SK-N-MC (cell line): ENCODE data around the gene UBE2G2.
"Not testable (repeated sequence)": the region's sequence is repeated elsewhere in the genome, so short reads cannot be mapped to it uniquely, and the experiment has no call there.

Experiments used
- DNase-seq: peaks from one replicate; pipeline ENCODE4 v3.0.0-alpha.2; 2011; ENCODE audit warnings: low read depth, low spot score
- H3K27ac ChIP-seq: fragments of 200-600 bp; sonication (generic); 2 replicates; pipeline ENCODE4 v1.5.1; 2016; ENCODE audit warnings: mixed run types
- H3K36me3 ChIP-seq: fragments of 200-600 bp; sonication (generic); 2 replicates; pipeline ENCODE4 v1.6.1; 2017; ENCODE audit warnings: antibody characterized with exemption, low read length, mixed read lengths; ENCODE audit not compliant: insufficient read depth
- H3K4me3 ChIP-seq: fragments of 200-600 bp; sonication (generic); 2 replicates; pipeline ENCODE4 v1.5.1; 2016
- H3K9ac ChIP-seq: fragments of 200-600 bp; sonication (generic); 2 replicates; pipeline ENCODE4 v1.8.0; 2017; ENCODE audit warnings: mixed run types, mixed read lengths; ENCODE audit not compliant: insufficient read length
- H3K9me3 ChIP-seq: fragments of 200-600 bp; sonication (generic); 2 replicates; pipeline ENCODE4 v1.6.1; 2017; ENCODE audit warnings: low read depth, mild to moderate bottlenecking, antibody characterized with exemption, low read length, moderate library complexity, mixed read lengths
- EZH2 ChIP-seq: fragments of 200-600 bp; sonication (generic); IDR thresholded peaks from one replicate; pipeline ENCODE4 v1.6.1; 2017; ENCODE audit warnings: antibody characterized with exemption
- FOXP2 ChIP-seq: optimal IDR thresholded peaks from 2 replicates; pipeline ENCODE3; 2011; ENCODE audit warnings: mild to moderate bottlenecking, moderate library complexity; ENCODE audit not compliant: insufficient read depth; ENCODE audit errors: extremely low read length, control extremely low read depth
- POLR2AphosphoS5 ChIP-seq: IDR thresholded peaks from 2 replicates; pipeline ENCODE4 v1.6.1; 2012; ENCODE audit warnings: mild to moderate bottlenecking, low read depth, low read length, borderline replicate concordance

UBE2G2 gene

DNA sequence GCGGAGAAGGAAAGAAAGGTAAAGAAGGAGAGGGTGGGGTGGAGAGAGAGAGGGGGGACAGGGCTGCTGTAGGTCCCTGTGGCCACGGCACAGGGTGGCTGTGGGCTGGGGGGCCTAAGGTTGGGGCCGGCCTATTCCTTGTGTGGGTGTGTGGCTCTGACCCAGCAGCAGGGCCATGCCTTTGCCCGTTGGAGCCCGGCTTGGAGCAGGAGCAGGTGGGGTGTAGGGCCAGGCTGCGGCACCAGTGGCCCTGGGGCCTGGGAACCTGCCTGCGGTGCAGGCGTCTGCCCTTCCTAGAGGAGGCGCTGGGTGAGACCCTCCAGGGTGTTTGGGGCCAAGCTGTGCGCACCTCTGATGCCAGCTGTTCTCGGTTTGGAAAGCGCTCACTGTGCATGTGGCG, 35.9 kb upstream of the UBE2G2 start:
- Histone ChIP-seq H3K4me3 (no peak overlapping the region), H3K36me3 (no peaks in the 10 kb centered on the region), H3K27ac (no peak overlapping the region), H3K9me3 (no peaks in the 10 kb centered on the region), H3K9ac (no peak overlapping the region)
- TF ChIP-seq EZH2, result no peak
- no peak for TF ChIP-seq FOXP2
- TF ChIP-seq POLR2AphosphoS5, result no peak
- DNase-seq, result no peak

GRCh38 chr21:44836666-44837471, 35.2 kb upstream of the UBE2G2 start:
- TF ChIP-seq EZH2, result no peak
- no peak for TF ChIP-seq POLR2AphosphoS5
- TF ChIP-seq FOXP2, result no peak
- H3K9me3 ChIP-seq, result no peaks in the 10 kb centered on the region
- no peak overlapping the region for H3K4me3 ChIP-seq
- no peaks in the 10 kb centered on the region for H3K36me3 ChIP-seq
- H3K9ac ChIP-seq, result no peak overlapping the region
- no peak for DNase-seq
- H3K27ac ChIP-seq, result no peak overlapping the region

DNA sequence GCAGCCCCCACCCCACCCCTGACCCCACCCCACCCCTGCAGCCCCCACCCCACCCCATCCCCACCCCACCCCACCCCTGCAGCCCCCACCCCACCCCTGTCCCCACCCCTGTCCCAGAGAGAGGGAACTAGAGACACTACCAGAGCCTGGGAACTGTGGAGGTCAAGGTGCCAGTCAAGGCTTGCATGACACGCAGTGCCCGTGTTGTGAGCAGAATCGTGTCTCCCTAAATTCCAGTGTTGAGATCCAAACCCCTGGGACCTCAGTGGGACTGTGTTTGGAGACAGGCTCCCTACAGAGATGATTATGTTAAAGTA, 34.7 kb upstream of the UBE2G2 start:
- H3K9me3 ChIP-seq, result no peaks in the 10 kb centered on the region
- no peaks in the 10 kb centered on the region for H3K36me3 ChIP-seq
- no peak for DNase-seq
- no peak overlapping the region for H3K4me3 ChIP-seq
- no peak overlapping the region for H3K9ac ChIP-seq
- no peak overlapping the region for H3K27ac ChIP-seq
- TF ChIP-seq FOXP2, result no peak
- no peak for TF ChIP-seq POLR2AphosphoS5
- no peak for TF ChIP-seq EZH2

GRCh38 chr21:44835647-44835973, 34.0 kb upstream of the UBE2G2 start:
- H3K27ac ChIP-seq, result no peak overlapping the region
- no peak for DNase-seq
- no peak overlapping the region for H3K9ac ChIP-seq
- no peaks in the 10 kb centered on the region for H3K9me3 ChIP-seq
- H3K4me3 ChIP-seq, result no peak overlapping the region
- H3K36me3 ChIP-seq, result no peaks in the 10 kb centered on the region
- no peak for TF ChIP-seq POLR2AphosphoS5
- TF ChIP-seq EZH2, result no peak
- TF ChIP-seq FOXP2, result no peak

DNA sequence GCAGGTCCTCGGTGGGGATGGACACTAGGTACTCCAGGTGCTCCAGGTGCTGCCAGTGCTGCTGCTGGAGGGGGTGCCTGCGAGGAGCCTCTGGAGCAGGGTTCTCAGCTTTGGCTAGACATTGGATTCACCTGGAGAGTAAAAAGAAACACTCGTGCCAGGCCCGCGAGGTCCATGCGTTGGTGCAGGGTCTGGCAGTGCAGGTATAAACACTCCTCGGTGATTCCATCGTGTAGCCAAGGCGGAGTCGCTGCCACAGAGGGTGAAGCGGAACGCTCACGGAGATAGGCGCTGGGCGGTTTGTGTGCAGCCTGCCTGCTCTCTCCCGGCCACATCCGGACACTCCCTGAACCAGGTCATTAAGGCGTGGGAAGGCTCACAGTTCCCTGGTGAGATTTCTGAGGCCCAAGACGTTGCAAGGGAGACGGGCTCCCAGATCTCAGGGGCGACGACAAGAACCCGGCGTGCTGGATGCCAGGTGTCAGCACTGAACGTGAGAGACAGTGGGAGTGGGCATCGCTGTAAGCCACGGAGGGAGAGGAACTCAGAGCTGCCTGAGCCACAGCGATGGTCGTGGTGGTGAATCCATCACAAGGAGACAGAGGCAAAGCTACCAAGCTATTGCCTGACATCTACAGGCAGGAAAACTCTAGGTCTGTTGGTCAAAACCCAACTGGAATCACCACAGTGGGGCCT, 33.5 kb upstream of the UBE2G2 start:
- no peak overlapping the region for H3K27ac ChIP-seq
- H3K9ac ChIP-seq, result no peak overlapping the region
- H3K9me3 ChIP-seq, result no peaks in the 10 kb centered on the region
- H3K4me3 ChIP-seq, result no peak overlapping the region
- DNase-seq, result no peak
- no peaks in the 10 kb centered on the region for H3K36me3 ChIP-seq
- TF ChIP-seq FOXP2 (no peak), POLR2AphosphoS5 (no peak), EZH2 (no peak)

DNA sequence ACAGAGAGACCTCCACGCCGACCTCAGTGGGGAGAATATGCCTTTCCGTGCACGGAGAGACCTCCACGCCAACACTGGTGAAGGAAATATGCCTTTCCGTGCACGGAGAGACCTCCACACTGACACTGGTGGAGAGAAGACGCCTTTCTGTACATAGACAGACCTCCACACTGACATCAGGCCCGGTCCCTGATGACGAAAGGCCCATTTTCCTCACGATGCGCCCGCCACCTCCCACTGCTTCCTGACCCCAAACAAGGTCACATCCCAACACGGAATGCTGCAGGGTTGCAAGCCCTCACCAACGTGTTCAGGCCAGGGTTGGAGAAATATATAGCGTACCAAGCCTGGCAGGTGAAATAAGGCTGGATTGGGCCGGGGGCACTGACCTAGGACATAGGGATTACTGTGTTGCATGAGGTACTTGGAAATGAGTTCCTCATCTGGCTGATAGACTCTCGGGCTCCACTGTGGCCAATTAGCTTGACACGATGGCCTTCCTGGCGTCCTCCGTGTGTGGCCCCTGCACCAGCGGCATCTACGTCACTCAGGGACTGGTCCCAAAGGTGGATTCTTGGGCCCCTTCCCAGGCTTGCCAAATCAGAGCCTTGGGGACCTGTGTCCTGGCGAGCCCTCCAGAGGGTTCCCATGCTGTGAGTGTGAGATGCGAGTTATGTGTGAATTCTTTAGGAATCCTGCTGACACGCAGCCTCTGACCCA, 32.8 kb upstream of the UBE2G2 start:
- no peaks in the 10 kb centered on the region for H3K36me3 ChIP-seq
- no peak overlapping the region for H3K9ac ChIP-seq
- DNase-seq, result no peak
- no peak overlapping the region for H3K4me3 ChIP-seq
- H3K9me3 ChIP-seq, result no peaks in the 10 kb centered on the region
- no peak for TF ChIP-seq EZH2
- no peak for TF ChIP-seq FOXP2
- no peak for TF ChIP-seq POLR2AphosphoS5
- H3K27ac ChIP-seq, result no peak overlapping the region

- no peak for DNase-seq
- no peak overlapping the region for H3K27ac ChIP-seq
- no peaks in the 10 kb centered on the region for H3K36me3 ChIP-seq
- TF ChIP-seq FOXP2 (no peak), POLR2AphosphoS5 (no peak), EZH2 (no peak)
- H3K4me3 ChIP-seq, result no peak overlapping the region
- H3K9me3 ChIP-seq, result peaks cover 4% of the 10 kb centered on the region; the same call in 1 of the 2 replicates
- H3K9ac ChIP-seq, result no peak overlapping the region
These were observed 32.0 kb upstream of the UBE2G2 start for GRCh38 chr21:44833663-44834062.

- DNase-seq, H3K9me3 ChIP-seq, H3K36me3 ChIP-seq, H3K9ac ChIP-seq, H3K27ac ChIP-seq, H3K4me3 ChIP-seq: not testable (repeated sequence)
These were observed 31.1 kb upstream of the UBE2G2 start for GRCh38 chr21:44832516-44833255.

GRCh38 chr21:44831227-44831860, 29.7 kb upstream of the UBE2G2 start:
- Histone ChIP-seq H3K4me3 (no peak overlapping the region), H3K9ac (no peak overlapping the region), H3K36me3 (no peaks in the 10 kb centered on the region), H3K27ac (0 out of 2 replicates have a peak overlapping the region, but pooled peaks have one; percentile 12), H3K9me3 (peaks cover 7% of the 10 kb centered on the region; the same call in 1 of the 2 replicates)
- TF ChIP-seq FOXP2, result no peak
- no peak for DNase-seq
